Natural killer cell (primary cell): ENCODE results near the gene NAV2. TPM values are rescaled to one million over a fixed set of nuclear protein-coding genes. Genes with fewer than 3 reads are reported as not detected.

Source experiments
- ATAC-seq, 3 donors: fragments of 150-1000 bp in 2 of 3; fragments of 200-7000 bp in 1 of 3; cut with Tn5 transposase; 1 replicate in 1 of 3; 2 replicates in 2 of 3; pipeline ENCODE4 v1.10.0; 2021; ENCODE audit warnings: mild to moderate bottlenecking in 2 of 3, moderate library complexity in 2 of 3
- DNase-seq, 2 donors: peaks; one replicate each; pipeline versions ENCODE4 v3.0.0 to v3.0.0-alpha.2; 2013 to 2021; ENCODE audit warnings: mixed read lengths in 1 of 2
- H3K27ac ChIP-seq: one replicate; pipeline ENCODE4 v1.5.1; 2013; ENCODE audit warnings: mild to moderate bottlenecking, low read length
- H3K27me3 ChIP-seq: one replicate; pipeline ENCODE4 v1.6.1; 2013; ENCODE audit warnings: low read length; ENCODE audit not compliant: control insufficient read depth, insufficient read depth
- H3K36me3 ChIP-seq: one replicate; pipeline ENCODE4 v1.6.1; 2013; ENCODE audit warnings: low read length; ENCODE audit not compliant: control insufficient read depth, insufficient read depth
- H3K4me1 ChIP-seq: one replicate; pipeline ENCODE4 v1.6.1; 2013; ENCODE audit warnings: low read length; ENCODE audit not compliant: control insufficient read depth, insufficient read depth
- H3K4me3 ChIP-seq: one replicate; pipeline ENCODE4 v1.5.1; 2013; ENCODE audit warnings: low read length
- H3K9me3 ChIP-seq: one replicate; pipeline ENCODE4 v1.6.1; 2013; ENCODE audit warnings: low read length; ENCODE audit not compliant: control insufficient read depth, insufficient read depth
- H3K27ac Mint-ChIP-seq, 2 donors: one replicate each; pipeline ENCODE4 v1.8.0; 2022; ENCODE audit warnings: mild to moderate bottlenecking in 2 of 2, mixed read lengths in 2 of 2, moderate library complexity in 1 of 2
- H3K27me3 Mint-ChIP-seq, 2 donors: one replicate each; pipeline ENCODE4 v1.8.0; 2022; ENCODE audit warnings: low read depth in 2 of 2, mixed read lengths in 2 of 2
- H3K36me3 Mint-ChIP-seq: one replicate; pipeline ENCODE4 v1.8.0; 2022; ENCODE audit warnings: mixed read lengths
- H3K4me1 Mint-ChIP-seq, 2 donors: one replicate each; pipeline ENCODE4 v1.8.0; 2022; ENCODE audit warnings: mixed read lengths in 2 of 2
- H3K4me3 Mint-ChIP-seq: one replicate; pipeline ENCODE4 v1.8.0; 2022; ENCODE audit warnings: mild to moderate bottlenecking, moderate library complexity, mixed read lengths
- H3K9me3 Mint-ChIP-seq, 2 donors: one replicate each; pipeline ENCODE4 v1.8.0; 2022; ENCODE audit warnings: mixed read lengths in 2 of 2
- WGBS: methylation state at CpG from one replicate; pipeline ENCODE4 v1.1.7; 2013; ENCODE audit warnings: missing lambda C conversion rate; ENCODE audit not compliant: insufficient coverage; 5-methylcytosine and 5-hydroxymethylcytosine counted together
- intact Hi-C: fragments of 100-400 bp; cut with micrococcal nuclease; formaldehyde crosslinking; loops from one replicate; pipeline ENCODE4 v1.14.2; 2022
- total RNA-seq, 4 donors: library from RNA; stranded (reverse); fragments of 120-200 nt in 1 of 4; gene quantifications; one replicate each; pipeline versions ENCODE4 v1.2.3 to v1.2.4, GENCODE V29; 2013 to 2022
- TF ChIP-seq, protein P1 (sequence below): fragments of 200-600 bp; IDR thresholded peaks from one replicate; pipeline ENCODE4 v1.8.0; 2022; ENCODE audit warnings: antibody characterized with exemption

NAV2 gene
- total RNA-seq, 3 donors from 2014 or later (not counting 1 experiment from before 2014, with no cell fraction given), result 0.14 to 1.6 (median 0.43) TPM

- peaks cover 13% of the 10 kb centered on the region for H3K36me3 Mint-ChIP-seq
- no peak overlapping the region for H3K4me3 Mint-ChIP-seq
- WGBS, result 100% methylated on average over 1 of the region's 1 CpG
- peaks cover 48% of the 10 kb centered on the region for H3K27me3 ChIP-seq
- H3K4me1 ChIP-seq, result peaks cover 15% of the 10 kb centered on the region
- peaks cover 2% of the 10 kb centered on the region for H3K9me3 ChIP-seq
- TF ChIP-seq, protein P1, sequence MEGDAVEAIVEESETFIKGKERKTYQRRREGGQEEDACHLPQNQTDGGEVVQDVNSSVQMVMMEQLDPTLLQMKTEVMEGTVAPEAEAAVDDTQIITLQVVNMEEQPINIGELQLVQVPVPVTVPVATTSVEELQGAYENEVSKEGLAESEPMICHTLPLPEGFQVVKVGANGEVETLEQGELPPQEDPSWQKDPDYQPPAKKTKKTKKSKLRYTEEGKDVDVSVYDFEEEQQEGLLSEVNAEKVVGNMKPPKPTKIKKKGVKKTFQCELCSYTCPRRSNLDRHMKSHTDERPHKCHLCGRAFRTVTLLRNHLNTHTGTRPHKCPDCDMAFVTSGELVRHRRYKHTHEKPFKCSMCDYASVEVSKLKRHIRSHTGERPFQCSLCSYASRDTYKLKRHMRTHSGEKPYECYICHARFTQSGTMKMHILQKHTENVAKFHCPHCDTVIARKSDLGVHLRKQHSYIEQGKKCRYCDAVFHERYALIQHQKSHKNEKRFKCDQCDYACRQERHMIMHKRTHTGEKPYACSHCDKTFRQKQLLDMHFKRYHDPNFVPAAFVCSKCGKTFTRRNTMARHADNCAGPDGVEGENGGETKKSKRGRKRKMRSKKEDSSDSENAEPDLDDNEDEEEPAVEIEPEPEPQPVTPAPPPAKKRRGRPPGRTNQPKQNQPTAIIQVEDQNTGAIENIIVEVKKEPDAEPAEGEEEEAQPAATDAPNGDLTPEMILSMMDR, result no peak
- H3K4me1 Mint-ChIP-seq, result peaks cover 29 to 32% of the 10 kb centered on the region in 2 donors
- H3K36me3 ChIP-seq, result no peaks in the 10 kb centered on the region
- no peak overlapping the region for H3K27ac Mint-ChIP-seq
- intact Hi-C loops, result no loop called here
- H3K27me3 Mint-ChIP-seq, result peaks cover 47 to 61% of the 10 kb centered on the region in 2 donors
- no peak overlapping the region for H3K27ac ChIP-seq
- H3K4me3 ChIP-seq, result no peak overlapping the region
- ATAC-seq (no peak), DNase-seq (no peak)
- peaks cover 0 to 3% of the 10 kb centered on the region in 2 donors for H3K9me3 Mint-ChIP-seq
These were observed 441.7 kb downstream of the NAV2 start for GRCh38 chr11:20154381-20154780.

- Mint-ChIP-seq H3K36me3 (peaks cover 13% of the 10 kb centered on the region), H3K9me3 (peaks cover 0 to 3% of the 10 kb centered on the region in 2 donors), H3K27ac (peak overlapping the region in 1 of 2 donors; percentile 70), H3K4me3 (peak overlapping the region; percentile 83), H3K4me1 (peaks cover 29 to 32% of the 10 kb centered on the region in 2 donors), H3K27me3 (peaks cover 53 to 71% of the 10 kb centered on the region in 2 donors)
- TF ChIP-seq, protein P1, result no peak
- Histone ChIP-seq H3K27me3 (peaks cover 58% of the 10 kb centered on the region), H3K4me3 (no peak overlapping the region), H3K36me3 (no peaks in the 10 kb centered on the region), H3K27ac (no peak overlapping the region), H3K9me3 (peaks cover 2% of the 10 kb centered on the region), H3K4me1 (peaks cover 15% of the 10 kb centered on the region)
- 14% methylated on average over 17 of the region's 19 CpGs for WGBS
- DNase-seq (peak in 1 of 2 donors; percentile 12), ATAC-seq (no peak)
- intact Hi-C loops, result no loop called here
These were observed 443.1 kb downstream of the NAV2 start for GRCh38 chr11:20155683-20156279.

- peaks cover 15% of the 10 kb centered on the region for H3K4me1 ChIP-seq
- Mint-ChIP-seq H3K4me1 (peaks cover 29 to 32% of the 10 kb centered on the region in 2 donors), H3K27me3 (peaks cover 57 to 77% of the 10 kb centered on the region in 2 donors), H3K9me3 (peaks cover 0 to 3% of the 10 kb centered on the region in 2 donors), H3K36me3 (peaks cover 13% of the 10 kb centered on the region), H3K4me3 (peak overlapping the region; percentile 83), H3K27ac (peak overlapping the region in 1 of 2 donors; percentile 70)
- no peaks in the 10 kb centered on the region for H3K36me3 ChIP-seq
- ATAC-seq (peak; percentile 61 to 91 (median 84)), DNase-seq (peak; percentile 26 to 80)
- peaks cover 2% of the 10 kb centered on the region for H3K9me3 ChIP-seq
- WGBS, result 6% methylated on average over 51 of the region's 51 CpGs
- TF ChIP-seq, protein P1, result no peak
- intact Hi-C loops, result no loop called here
- H3K4me3 ChIP-seq, result peak overlapping the region; percentile 22
- H3K27ac ChIP-seq, result no peak overlapping the region
- peaks cover 64% of the 10 kb centered on the region for H3K27me3 ChIP-seq
These were observed 443.7 kb downstream of the NAV2 start for GRCh38 chr11:20156280-20156875.
